GM12865 (cell line): Measurements from ENCODE around the gene ANTXRL.
"Not testable (repeated sequence)": the region's sequence is repeated elsewhere in the genome, so short reads cannot be mapped to it uniquely, and the experiment has no call there.

Experiments
- DNase-seq: peaks from one replicate; pipeline ENCODE4 v3.0.0; 2010; ENCODE audit warnings: low read depth
- H3K4me3 ChIP-seq: 2 replicates; pipeline ENCODE4 v1.5.1; 2011; ENCODE audit warnings: mild to moderate bottlenecking, low read depth, low read length, control low read depth
- CTCF ChIP-seq: IDR thresholded peaks from 2 replicates; pipeline ENCODE4 v1.5.1; 2011; ENCODE audit warnings: low read length, control low read depth, low read depth, inconsistent platforms; ENCODE audit not compliant: insufficient read depth; ENCODE audit errors: missing control alignments

ANTXRL gene

GRCh38 chr10:46301721-46302479 is 15.1 kb downstream of the ANTXRL start:
- H3K4me3 ChIP-seq: no peak overlapping the region
- no peak for TF ChIP-seq CTCF
- DNase-seq: no peak

GRCh38 chr10:46302765-46303352 is 16.1 kb downstream of the ANTXRL start:
- not testable (repeated sequence) for DNase-seq, H3K4me3 ChIP-seq

- no peak overlapping the region for H3K4me3 ChIP-seq
- DNase-seq: no peak
- no peak for TF ChIP-seq CTCF
Measured at GRCh38 chr10:46304062-46304461, 17.3 kb downstream of the ANTXRL start.

- not testable (repeated sequence) for H3K4me3 ChIP-seq, DNase-seq
Measured at GRCh38 chr10:46304671-46305070, 17.9 kb downstream of the ANTXRL start.

GRCh38 chr10:46305079-46305818 is 18.5 kb downstream of the ANTXRL start:
- no peak for TF ChIP-seq CTCF
- no peak for DNase-seq

GRCh38 chr10:46305986-46306385 is 19.2 kb downstream of the ANTXRL start:
- no peak for DNase-seq
- TF ChIP-seq CTCF: no peak
- H3K4me3 ChIP-seq: no peak overlapping the region

More at GRCh38 chr10:46305079-46305818, 18.5 kb downstream of the ANTXRL start:
- H3K4me3 ChIP-seq: no peak overlapping the region

GRCh38 chr10:46306516-46307184 is 19.9 kb downstream of the ANTXRL start:
- DNase-seq: no peak
- TF ChIP-seq CTCF: no peak
- no peak overlapping the region for H3K4me3 ChIP-seq
